ENCODE data around the gene PTRHD1. TPM values are rescaled to one million over a fixed set of nuclear protein-coding genes. Genes with fewer than 3 reads are reported as not detected.

PTRHD1 gene
- total RNA-seq, 4 donors from 2014 or later = 8.1 to 20.4 (median 15.6) TPM

DNA sequence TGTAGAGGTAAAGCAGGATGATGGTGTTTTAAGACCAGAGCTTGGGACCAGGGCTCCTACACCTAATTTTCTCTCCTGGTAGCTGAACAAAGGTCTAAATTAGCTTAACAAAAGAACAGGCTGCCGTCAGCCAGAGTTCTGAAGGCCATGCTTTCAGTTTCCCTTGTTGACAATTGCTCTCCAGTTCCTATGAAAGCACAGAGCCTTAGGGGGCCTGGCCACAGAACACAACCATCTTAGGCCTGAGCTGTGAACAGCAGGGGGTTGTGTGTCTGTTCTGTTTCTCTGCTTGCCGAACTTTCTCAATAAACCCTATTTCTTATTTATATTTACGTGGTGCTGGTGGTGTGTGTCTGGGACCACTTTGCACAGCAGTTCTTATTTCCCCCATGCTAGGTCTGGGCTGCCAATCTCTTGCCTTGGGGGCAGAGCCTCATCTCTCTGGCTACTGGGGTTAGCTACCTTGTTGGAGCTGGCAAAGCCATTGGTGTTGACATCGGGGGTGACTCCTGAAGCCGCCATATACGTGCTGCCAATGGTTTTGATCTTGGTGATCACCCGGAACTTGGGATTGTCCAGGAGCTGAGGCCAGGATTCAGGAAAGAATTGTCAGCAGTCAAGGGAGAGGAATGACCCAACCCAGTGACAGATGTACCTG lies 29.0 kb upstream of the PTRHD1 start:
- peaks cover under 1 to 2% (median under 1%) of the 10 kb centered on the region in 4 donors for H3K4me1 ChIP-seq
- no peaks in the 10 kb centered on the region for H3K27me3 ChIP-seq
- no peaks in the 10 kb centered on the region for H3K9me3 ChIP-seq
- no peak overlapping the region for H3K4me3 ChIP-seq
- TF ChIP-seq POLR2AphosphoS5 (IDR thresholded peaks at IDR 0.05) (no peak), EP300 (IDR thresholded peaks at IDR 0.05) (no peak), POLR2A (IDR thresholded peaks at IDR 0.05; ENCODE audit: low read depth) (no peak)
- TF ChIP-seq, protein P1, sequence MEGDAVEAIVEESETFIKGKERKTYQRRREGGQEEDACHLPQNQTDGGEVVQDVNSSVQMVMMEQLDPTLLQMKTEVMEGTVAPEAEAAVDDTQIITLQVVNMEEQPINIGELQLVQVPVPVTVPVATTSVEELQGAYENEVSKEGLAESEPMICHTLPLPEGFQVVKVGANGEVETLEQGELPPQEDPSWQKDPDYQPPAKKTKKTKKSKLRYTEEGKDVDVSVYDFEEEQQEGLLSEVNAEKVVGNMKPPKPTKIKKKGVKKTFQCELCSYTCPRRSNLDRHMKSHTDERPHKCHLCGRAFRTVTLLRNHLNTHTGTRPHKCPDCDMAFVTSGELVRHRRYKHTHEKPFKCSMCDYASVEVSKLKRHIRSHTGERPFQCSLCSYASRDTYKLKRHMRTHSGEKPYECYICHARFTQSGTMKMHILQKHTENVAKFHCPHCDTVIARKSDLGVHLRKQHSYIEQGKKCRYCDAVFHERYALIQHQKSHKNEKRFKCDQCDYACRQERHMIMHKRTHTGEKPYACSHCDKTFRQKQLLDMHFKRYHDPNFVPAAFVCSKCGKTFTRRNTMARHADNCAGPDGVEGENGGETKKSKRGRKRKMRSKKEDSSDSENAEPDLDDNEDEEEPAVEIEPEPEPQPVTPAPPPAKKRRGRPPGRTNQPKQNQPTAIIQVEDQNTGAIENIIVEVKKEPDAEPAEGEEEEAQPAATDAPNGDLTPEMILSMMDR (IDR thresholded peaks at IDR 0.05) = no peak
- peaks cover 5 to 56% (median 33%) of the 10 kb centered on the region in 4 donors for H3K36me3 ChIP-seq
- no peak for DNase-seq (ENCODE audit: extremely low spot score)
- no peak overlapping the region for H3K27ac ChIP-seq (replicated peaks in 1 of 4)
- 97% methylated on average over 7 of the region's 7 CpGs for WGBS
- intact Hi-C loops (cut with DNase I) = no loop called here

DNA sequence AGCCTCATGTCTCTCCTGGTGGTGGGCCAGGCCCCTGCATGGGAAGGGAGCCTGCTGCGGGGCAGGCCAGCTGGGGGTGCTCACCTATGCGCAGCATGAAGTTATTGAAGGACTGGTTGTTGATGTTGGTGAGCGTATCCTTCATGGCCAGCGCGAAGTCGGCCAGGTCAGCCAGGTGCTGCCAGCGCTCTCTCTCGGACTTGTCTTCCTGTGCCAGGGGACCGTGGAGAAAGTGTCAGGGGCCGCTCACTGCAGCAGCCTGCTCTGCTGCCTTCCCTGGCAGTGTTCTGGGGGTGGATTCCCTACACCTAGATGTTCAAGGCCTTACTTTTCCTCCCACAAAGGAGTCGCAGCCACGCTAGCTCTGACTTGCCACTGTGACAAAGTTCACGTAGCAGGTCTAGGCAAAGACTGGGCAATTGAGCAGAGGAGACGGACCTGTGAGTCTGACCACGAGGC lies 28.3 kb upstream of the PTRHD1 start:
- H3K36me3 ChIP-seq = peaks cover 5 to 63% (median 37%) of the 10 kb centered on the region in 4 donors
- no peak overlapping the region for H3K27ac ChIP-seq (replicated peaks in 1 of 4)
- no peak for TF ChIP-seq POLR2AphosphoS5 (IDR thresholded peaks at IDR 0.05)
- no peak for TF ChIP-seq POLR2A (IDR thresholded peaks at IDR 0.05; ENCODE audit: low read depth)
- TF ChIP-seq, protein P1 (IDR thresholded peaks at IDR 0.05) = no peak
- TF ChIP-seq EP300 (IDR thresholded peaks at IDR 0.05) = no peak
- DNase-seq (ENCODE audit: extremely low spot score) = no peak
- no peaks in the 10 kb centered on the region for H3K9me3 ChIP-seq
- intact Hi-C loops (cut with DNase I) = no loop called here
- H3K27me3 ChIP-seq = no peaks in the 10 kb centered on the region
- 84% methylated on average over 10 of the region's 15 CpGs for WGBS
- H3K4me3 ChIP-seq = no peak overlapping the region
- H3K4me1 ChIP-seq = no peaks in the 10 kb centered on the region

DNA sequence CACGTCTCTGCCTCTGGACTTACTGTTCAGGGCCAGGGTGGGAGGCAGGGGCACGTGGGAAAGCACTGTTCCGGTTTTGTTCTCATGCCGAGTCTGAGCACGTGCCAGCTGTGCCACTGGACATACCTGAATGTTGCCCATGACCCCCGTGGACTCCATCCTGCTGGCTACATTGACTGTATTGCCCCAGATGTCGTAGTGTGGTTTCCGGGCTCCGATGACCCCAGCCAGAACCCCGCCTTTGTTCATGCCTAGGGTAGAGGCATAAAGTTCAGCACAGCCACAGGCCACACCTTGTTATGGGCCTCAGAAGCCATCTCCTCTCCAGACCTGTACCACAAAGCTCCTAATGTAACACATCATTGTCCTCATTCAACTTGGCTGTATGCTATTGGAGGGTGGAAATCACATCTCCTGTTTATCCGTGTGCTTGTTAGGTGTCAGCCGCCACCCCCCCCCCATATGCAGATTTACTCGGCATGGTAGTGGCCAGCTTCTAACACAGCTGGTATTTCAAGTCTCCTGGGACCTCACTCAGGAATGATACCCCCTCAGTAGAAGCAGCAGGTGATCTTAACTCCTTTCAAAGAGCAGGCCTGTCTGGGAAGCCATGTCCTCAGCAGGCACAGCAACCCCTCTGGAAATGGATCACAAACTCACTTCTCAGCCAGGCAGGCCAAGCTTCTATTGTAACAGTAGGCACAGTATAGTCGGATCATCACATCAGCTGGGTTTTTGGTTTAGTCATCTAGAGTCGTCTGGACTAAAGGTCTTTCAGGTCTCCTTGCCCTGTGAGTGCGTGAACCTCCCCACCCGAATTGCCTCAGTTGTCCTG lies 27.6 kb upstream of the PTRHD1 start:
- H3K9me3 ChIP-seq = no peaks in the 10 kb centered on the region
- no peak overlapping the region for H3K4me3 ChIP-seq
- no peaks in the 10 kb centered on the region for H3K4me1 ChIP-seq
- intact Hi-C loops (cut with DNase I) = no loop called here
- H3K27me3 ChIP-seq = no peaks in the 10 kb centered on the region
- WGBS = 94% methylated on average over 17 of the region's 17 CpGs
- no peak overlapping the region for H3K27ac ChIP-seq (replicated peaks in 1 of 4)
- TF ChIP-seq POLR2A (IDR thresholded peaks at IDR 0.05; ENCODE audit: low read depth) (no peak), EP300 (IDR thresholded peaks at IDR 0.05) (no peak), POLR2AphosphoS5 (IDR thresholded peaks at IDR 0.05) (no peak)
- TF ChIP-seq, protein P1 (IDR thresholded peaks at IDR 0.05) = no peak
- no peak for DNase-seq (ENCODE audit: extremely low spot score)
- peaks cover 5 to 65% (median 43%) of the 10 kb centered on the region in 4 donors for H3K36me3 ChIP-seq

DNA sequence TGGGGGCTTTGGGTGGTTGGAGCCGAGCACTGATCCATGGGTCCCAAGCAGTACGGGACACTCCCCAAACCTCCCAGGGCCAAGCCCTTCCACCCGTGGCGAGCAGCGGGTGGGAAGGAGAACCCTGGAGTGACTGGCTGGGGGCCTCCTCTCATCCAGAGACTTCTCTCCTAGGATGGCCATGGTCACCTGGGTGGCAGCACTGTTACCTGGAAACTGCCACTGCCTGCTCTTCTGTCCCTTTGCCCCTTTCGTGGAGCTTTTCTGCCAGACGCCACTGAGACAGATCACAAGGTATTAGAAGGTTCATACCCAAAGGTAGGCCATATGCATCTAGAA lies 27.0 kb upstream of the PTRHD1 start:
- intact Hi-C loops (cut with DNase I) = no loop called here

More for the DNA sequence above, 27.0 kb upstream of the PTRHD1 start:
- Histone ChIP-seq H3K27me3 (no peaks in the 10 kb centered on the region), H3K9me3 (no peaks in the 10 kb centered on the region), H3K4me1 (no peaks in the 10 kb centered on the region), H3K36me3 (peaks cover 5 to 67% (median 45%) of the 10 kb centered on the region in 4 donors), H3K4me3 (no peak overlapping the region), H3K27ac (replicated peaks in 1 of 4) (no peak overlapping the region)
- WGBS = 88% methylated on average over 5 of the region's 7 CpGs
- TF ChIP-seq, protein P1 (IDR thresholded peaks at IDR 0.05) = no peak
- TF ChIP-seq EP300 (IDR thresholded peaks at IDR 0.05) (no peak), POLR2A (IDR thresholded peaks at IDR 0.05; ENCODE audit: low read depth) (no peak), POLR2AphosphoS5 (IDR thresholded peaks at IDR 0.05) (no peak)
- DNase-seq (ENCODE audit: extremely low spot score) = no peak

Data from esophagus muscularis mucosa (tissue), 4 donors.